Skeletal muscle cell (primary cell): ENCODE data around the gene MRPL18.

Experiments used
- DNase-seq: peaks from one replicate; pipeline ENCODE4 v3.0.0-alpha.2; 2010; ENCODE audit warnings: low read depth
- H3K4me3 ChIP-seq: 2 replicates; pipeline ENCODE4 v1.5.1; 2011; ENCODE audit warnings: low read depth, mild to moderate bottlenecking, control low read depth, low read length, moderate library complexity

Gene MRPL18

DNA sequence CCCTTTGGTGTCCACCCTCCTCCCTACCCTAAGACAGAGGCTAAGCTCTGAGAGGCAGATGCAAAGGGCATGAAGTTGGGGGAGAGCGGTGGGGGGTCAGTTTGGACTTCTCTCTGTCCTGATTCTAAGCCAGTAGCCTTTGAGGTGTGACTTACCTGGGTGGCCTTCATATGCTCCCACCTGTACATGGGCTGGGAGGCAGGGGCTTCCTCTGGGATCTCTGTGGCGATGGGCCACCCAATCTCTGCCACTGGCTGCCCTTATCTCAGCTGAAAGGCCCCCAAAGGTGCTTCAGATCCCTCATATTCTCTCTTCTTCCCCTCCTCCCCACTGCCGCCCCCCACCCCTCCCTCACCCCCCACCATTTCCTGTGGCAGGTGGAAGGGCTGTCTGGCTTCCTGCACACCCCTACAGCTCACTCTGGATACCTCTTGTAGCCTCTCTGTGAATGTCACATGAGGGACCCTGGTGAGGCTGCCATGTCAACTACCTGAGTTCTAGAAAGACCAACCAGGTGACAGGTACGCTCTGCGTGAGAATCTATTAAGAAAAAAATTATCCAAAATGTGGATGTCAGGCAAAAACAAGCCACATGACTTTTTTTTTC, 43.8 kb downstream of the MRPL18 start:
- H3K4me3 ChIP-seq: no peak overlapping the region
- no peak for DNase-seq

DNA sequence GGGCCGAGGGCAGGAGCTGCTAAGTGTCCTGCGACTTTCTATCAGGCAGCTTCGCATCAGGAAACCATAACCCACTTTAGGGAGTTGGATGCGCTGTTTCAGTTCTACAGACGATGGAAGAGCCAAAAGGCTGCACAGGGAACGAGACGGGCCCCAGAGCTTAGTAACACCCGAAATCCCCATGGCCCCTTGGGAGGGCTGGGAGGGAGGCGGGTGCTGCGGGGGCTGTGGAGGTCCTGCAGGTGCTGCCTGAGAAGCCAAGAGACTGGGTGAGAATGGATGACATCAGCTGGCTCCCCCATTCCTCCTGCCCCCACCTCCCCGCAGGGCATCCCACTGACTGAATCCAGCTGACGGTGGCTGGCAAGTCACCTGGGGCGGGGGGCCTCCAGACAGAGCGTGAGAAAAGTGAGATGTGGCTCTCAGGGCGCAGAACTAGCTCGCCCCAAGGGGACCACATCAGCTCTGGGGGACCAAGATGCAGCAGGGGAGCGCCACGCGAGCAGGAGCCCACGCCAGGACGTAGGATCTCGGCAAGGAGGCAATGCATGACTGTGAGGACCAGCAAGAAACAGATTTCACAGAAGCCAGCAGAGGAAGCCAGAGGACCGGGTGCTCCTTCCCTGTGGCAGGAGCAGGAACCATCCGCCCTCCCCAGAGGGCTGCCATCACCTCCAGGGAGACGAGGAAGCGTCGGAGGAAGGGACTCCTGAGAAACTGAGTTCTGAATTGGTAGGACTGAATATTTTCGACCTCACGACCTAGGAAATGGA, 46.6 kb downstream of the MRPL18 start:
- no peak for DNase-seq
- H3K4me3 ChIP-seq: no peak overlapping the region

DNA sequence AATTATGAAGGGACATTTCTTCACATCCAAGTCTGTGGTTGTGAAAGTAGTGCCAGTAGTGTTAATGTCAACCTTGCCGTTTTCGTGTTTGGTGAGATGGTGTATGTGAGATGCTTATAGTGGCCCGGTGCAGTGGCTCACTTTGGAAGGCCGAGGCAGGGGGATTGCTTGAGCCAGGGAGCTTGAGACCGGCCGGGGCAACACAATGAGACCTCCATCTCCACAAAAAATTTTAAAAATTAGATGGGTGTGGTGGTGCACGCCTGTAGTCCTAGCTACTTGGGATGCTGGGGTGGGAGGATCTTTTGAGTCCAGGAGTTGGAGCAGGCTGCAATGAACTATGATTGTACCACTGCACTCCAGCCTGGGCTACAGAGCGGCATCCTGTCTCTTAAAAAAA, 47.2 kb downstream of the MRPL18 start:
- H3K4me3 ChIP-seq: no peak overlapping the region
- no peak for DNase-seq

DNA sequence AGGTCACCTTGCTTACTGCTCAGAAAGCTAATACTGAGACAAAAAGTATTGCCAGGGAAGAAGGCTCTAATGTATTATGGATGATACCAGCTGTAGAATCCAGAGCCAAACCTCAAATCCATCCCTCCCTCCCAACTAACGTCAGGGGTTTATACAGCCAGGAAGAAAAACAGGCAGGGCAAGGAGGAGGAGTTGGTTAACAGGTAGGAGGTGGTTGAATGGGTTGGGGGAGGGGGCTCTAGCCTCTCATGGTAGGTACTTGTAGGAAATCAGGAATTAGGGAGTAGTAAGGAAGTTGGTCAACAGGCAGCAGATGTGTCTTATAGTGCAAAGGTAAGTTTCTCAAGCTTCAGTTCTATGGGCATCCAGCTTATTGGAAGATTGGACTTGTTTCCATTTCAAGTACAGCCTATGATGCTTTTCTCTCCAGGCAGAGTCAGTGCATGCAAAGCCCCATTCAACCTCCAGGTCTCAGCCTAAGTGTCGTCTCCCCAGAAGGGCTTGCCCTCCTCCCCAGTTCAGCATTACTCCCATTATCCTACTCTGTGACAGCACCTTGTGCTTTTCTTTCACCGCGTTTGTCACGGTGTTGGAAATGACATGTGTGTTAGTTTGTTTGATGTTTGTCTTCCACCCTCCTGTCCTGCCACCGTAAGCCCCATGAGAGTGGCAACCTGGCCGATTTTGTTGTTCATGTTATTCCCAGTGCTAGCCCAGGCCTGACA, 47.9 kb downstream of the MRPL18 start:
- no peak for DNase-seq
- no peak overlapping the region for H3K4me3 ChIP-seq

DNA sequence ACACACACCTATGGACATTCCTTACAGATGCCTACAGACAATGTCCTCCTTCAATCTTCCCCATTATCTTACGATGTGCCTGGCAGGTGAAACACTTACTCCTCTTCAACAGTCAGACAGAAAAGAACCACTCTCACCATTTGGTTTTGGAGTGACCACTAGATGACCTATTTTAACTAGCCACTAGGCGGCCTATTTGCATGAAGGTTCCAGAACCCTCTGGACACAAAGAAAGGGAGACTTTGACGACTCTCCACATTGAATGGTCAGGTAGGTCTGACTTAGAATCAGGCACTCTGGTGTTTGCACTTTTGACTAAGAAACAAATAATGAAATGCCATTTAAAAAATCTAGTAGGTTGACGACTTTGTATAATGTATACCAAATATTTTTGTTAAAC, 51.8 kb downstream of the MRPL18 start:
- no peak overlapping the region for H3K4me3 ChIP-seq
- no peak for DNase-seq

DNA sequence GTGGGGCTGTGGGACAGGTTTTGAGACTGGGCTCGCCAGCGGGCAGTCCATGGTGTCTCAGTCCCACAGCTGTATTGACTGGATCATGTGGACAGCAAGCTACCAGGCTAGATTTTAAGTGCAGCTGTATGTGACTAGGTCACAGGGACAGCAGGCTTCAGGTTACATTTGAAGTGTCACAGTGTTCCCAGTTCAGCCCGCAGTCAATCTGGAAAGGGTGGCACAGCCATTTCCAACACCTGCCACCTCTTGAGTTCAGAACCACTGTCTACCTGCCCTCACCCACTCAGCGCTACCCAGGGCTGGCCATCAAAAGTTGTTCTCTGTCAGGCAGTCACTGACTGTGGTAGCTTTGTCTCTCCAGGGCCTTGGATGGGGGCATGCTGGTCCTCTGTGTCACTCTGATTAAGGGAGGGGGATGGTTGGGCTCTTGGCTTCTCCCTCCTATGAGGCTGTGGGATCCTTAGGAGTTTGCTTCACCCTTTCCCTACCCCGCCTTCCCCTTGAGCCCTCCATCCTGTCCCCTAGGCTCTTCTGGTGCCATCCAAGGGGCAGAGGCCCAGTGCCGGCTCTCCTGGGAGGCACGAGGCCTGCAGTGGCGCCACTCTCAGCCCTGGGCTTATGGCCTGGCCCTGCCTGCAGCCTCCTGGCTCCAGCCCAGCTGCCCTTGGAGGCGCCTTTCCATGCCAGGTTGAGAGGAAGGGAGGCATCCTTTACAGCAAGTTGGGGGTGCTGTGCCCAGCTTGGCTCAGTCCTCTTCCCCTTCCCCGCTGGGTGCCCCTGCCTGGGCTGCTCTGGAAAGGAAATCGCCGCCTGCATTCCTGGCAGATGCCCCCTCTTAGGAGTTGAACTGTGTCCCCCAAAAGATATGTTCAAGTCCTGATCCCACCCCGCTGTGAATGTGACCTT, 54.7 kb downstream of the MRPL18 start:
- no peak overlapping the region for H3K4me3 ChIP-seq
- DNase-seq: no peak
